Right renal cortex interstitium (tissue), 3 donors: Measurements from ENCODE around the gene CD6. TPM values are rescaled to one million over a fixed set of nuclear protein-coding genes. Genes with fewer than 3 reads are reported as not detected.

Experiments
- DNase-seq, 3 donors: peaks; one replicate each; pipeline ENCODE4 v3.0.0-alpha.2; 2013; ENCODE audit warnings: low read depth in 3 of 3, low spot score in 2 of 3
- polyA plus RNA-seq, 3 donors: library from polyadenylated mRNA; unstranded; fragments of 120-200 nt; gene quantifications; one replicate each; pipeline ENCODE4 v1.2.1, GENCODE V29; 2013; ENCODE audit not compliant: insufficient read length in 3 of 3

CD6 gene
- polyA plus RNA-seq, 3 donors, result 0.82 to 1.5 (median 1.1) TPM

- no peak for DNase-seq
Measured at GRCh38 chr11:61007956-61008896, 36.7 kb downstream of the CD6 start.

GRCh38 chr11:61008971-61009370 lies 37.5 kb downstream of the CD6 start:
- DNase-seq, result no peak

- no peak for DNase-seq
Measured at GRCh38 chr11:61009392-61010275, 38.2 kb downstream of the CD6 start.

- DNase-seq, result no peak
Measured at GRCh38 chr11:61010466-61011228, 39.2 kb downstream of the CD6 start.

GRCh38 chr11:61011229-61011870 lies 39.9 kb downstream of the CD6 start:
- DNase-seq, result no peak

GRCh38 chr11:61011950-61012736 lies 40.7 kb downstream of the CD6 start:
- no peak for DNase-seq

GRCh38 chr11:61012737-61013215 lies 41.3 kb downstream of the CD6 start:
- no peak for DNase-seq

- DNase-seq, result no peak
Measured at GRCh38 chr11:61018059-61018458, 46.6 kb downstream of the CD6 start.

- no peak for DNase-seq
Measured at GRCh38 chr11:61019037-61019831, 47.8 kb downstream of the CD6 start.

- DNase-seq, result no peak
Measured at GRCh38 chr11:61019832-61020405, 48.4 kb downstream of the CD6 start.

GRCh38 chr11:61020551-61021235 lies 49.2 kb downstream of the CD6 start:
- DNase-seq, result no peak

- no peak for DNase-seq
Measured at GRCh38 chr11:61021661-61022212, 50.3 kb downstream of the CD6 start.

- no peak for DNase-seq
Measured at GRCh38 chr11:61022311-61023085, 51.0 kb downstream of the CD6 start.

- no peak for DNase-seq
Measured at GRCh38 chr11:61023086-61023965, 51.8 kb downstream of the CD6 start.

GRCh38 chr11:61023966-61024295 lies 52.5 kb downstream of the CD6 start:
- DNase-seq, result no peak
